ENCODE measurements around the gene SPAG5.

- TF ChIP-seq TAF1 (conservative IDR thresholded peaks at IDR 0.05) = peak; percentile 57
- TF ChIP-seq HNF4G (IDR thresholded peaks at IDR 0.05) = no peak
- no peak for TF ChIP-seq CTCF (IDR thresholded peaks at IDR 0.05; ENCODE audit: low read depth, low read length, missing input control)
- TF ChIP-seq ZBTB33 (IDR thresholded peaks at IDR 0.05) = no peak
- no peak for TF ChIP-seq RXRA (IDR thresholded peaks at IDR 0.05)
- no peak for TF ChIP-seq SP1 (IDR thresholded peaks at IDR 0.05)
- no peak for TF ChIP-seq REST (IDR thresholded peaks at IDR 0.05)
- no peak for TF ChIP-seq ATF3 (IDR thresholded peaks at IDR 0.05)
- TF ChIP-seq MAX (IDR thresholded peaks at IDR 0.05) = no peak
- no peak for TF ChIP-seq NR2F2 (IDR thresholded peaks at IDR 0.05)
- TF ChIP-seq FOXA1 (IDR thresholded peaks at IDR 0.05) = no peak
- TF ChIP-seq RAD21 (IDR thresholded peaks at IDR 0.05) = peak in 1 of 2 donors; percentile 4
- TF ChIP-seq JUND (IDR thresholded peaks at IDR 0.05) = no peak
These were observed 723 bp upstream of the SPAG5 start for GRCh38 chr17:28599311-28600184.

Measured in liver (tissue), 3 donors.